Stimulated activated naive CD8-positive, alpha-beta T cell treated with anti-CD3 and anti-CD28 coated beads, Interleukin-15, Interleukin-2, amounts not matched to agents 100 ng/mL and 50 ng/mL, for 24 hours (primary cell): ENCODE measurements around the gene OR51F2.
"Not testable (repeated sequence)": the region's sequence is repeated elsewhere in the genome, so short reads cannot be mapped to it uniquely, and the experiment has no call there.

ENCODE experiments used
- H3K27ac Mint-ChIP-seq: one replicate; pipeline ENCODE4 v1.8.0; 2021; ENCODE audit warnings: mild to moderate bottlenecking, mixed read lengths
- H3K27me3 Mint-ChIP-seq: one replicate; pipeline ENCODE4 v1.8.0; 2021; ENCODE audit warnings: mixed read lengths
- H3K36me3 Mint-ChIP-seq: one replicate; pipeline ENCODE4 v1.8.0; 2021; ENCODE audit warnings: low read depth, mixed read lengths
- H3K4me1 Mint-ChIP-seq: one replicate; pipeline ENCODE4 v1.8.0; 2021; ENCODE audit warnings: low read depth, mixed read lengths
- H3K4me3 Mint-ChIP-seq: one replicate; pipeline ENCODE4 v1.8.0; 2021; ENCODE audit warnings: mild to moderate bottlenecking, mixed read lengths
- H3K9me3 Mint-ChIP-seq: one replicate; pipeline ENCODE4 v1.8.0; 2021; ENCODE audit warnings: mixed read lengths

Gene OR51F2

GRCh38 chr11:4854286-4854685 lies 33.2 kb downstream of the OR51F2 start:
- not testable (repeated sequence) for H3K27ac Mint-ChIP-seq, H3K4me3 Mint-ChIP-seq, H3K4me1 Mint-ChIP-seq, H3K9me3 Mint-ChIP-seq, H3K36me3 Mint-ChIP-seq
- peaks cover 11% of the 10 kb centered on the region for H3K27me3 Mint-ChIP-seq

- no peaks in the 10 kb centered on the region for H3K4me1 Mint-ChIP-seq
- H3K36me3 Mint-ChIP-seq = no peaks in the 10 kb centered on the region
- H3K9me3 Mint-ChIP-seq = no peaks in the 10 kb centered on the region
- H3K27me3 Mint-ChIP-seq = no peaks in the 10 kb centered on the region
- H3K27ac Mint-ChIP-seq = no peak overlapping the region
- no peak overlapping the region for H3K4me3 Mint-ChIP-seq
Measured at GRCh38 chr11:4862447-4863236, 41.5 kb downstream of the OR51F2 start.

GRCh38 chr11:4863876-4864275 lies 42.8 kb downstream of the OR51F2 start:
- no peaks in the 10 kb centered on the region for H3K9me3 Mint-ChIP-seq
- H3K4me1 Mint-ChIP-seq = no peaks in the 10 kb centered on the region
- H3K4me3 Mint-ChIP-seq = no peak overlapping the region
- H3K36me3 Mint-ChIP-seq = no peaks in the 10 kb centered on the region
- no peaks in the 10 kb centered on the region for H3K27me3 Mint-ChIP-seq
- H3K27ac Mint-ChIP-seq = no peak overlapping the region

- H3K4me3 Mint-ChIP-seq = no peak overlapping the region
- no peaks in the 10 kb centered on the region for H3K9me3 Mint-ChIP-seq
- H3K4me1 Mint-ChIP-seq = no peaks in the 10 kb centered on the region
- no peaks in the 10 kb centered on the region for H3K27me3 Mint-ChIP-seq
- H3K27ac Mint-ChIP-seq = no peak overlapping the region
- H3K36me3 Mint-ChIP-seq = no peaks in the 10 kb centered on the region
Measured at GRCh38 chr11:4865855-4866254, 44.7 kb downstream of the OR51F2 start.
